Stimulated activated CD8-positive, alpha-beta memory T cell treated with anti-CD3 and anti-CD28 coated beads, Interleukin-4, amount 100 ng/mL, for 4 hours (primary cell): ENCODE data around the gene FAM174C.

Source experiments
- DNase-seq, 2 donors: peaks; one replicate each; pipeline ENCODE4 v3.0.0-alpha.2; 2020; ENCODE audit warnings: low read depth in 2 of 2, low spot score in 1 of 2

Gene FAM174C

GRCh38 chr19:1272423-1273262 is 2.7 kb upstream of the FAM174C start:
- no peak for DNase-seq

GRCh38 chr19:1273263-1274041 is 1.9 kb upstream of the FAM174C start:
- DNase-seq, result no peak

GRCh38 chr19:1274081-1274851 is 1.1 kb upstream of the FAM174C start:
- DNase-seq, result no peak

GRCh38 chr19:1274852-1275259 is 474 bp upstream of the FAM174C start:
- DNase-seq, result no peak

- no peak for DNase-seq
These were observed 772 bp downstream of the FAM174C start for GRCh38 chr19:1275976-1276627.

- no peak for DNase-seq
These were observed 1.3 kb downstream of the FAM174C start for GRCh38 chr19:1276628-1277022.

GRCh38 chr19:1277061-1277460 is 1.7 kb downstream of the FAM174C start:
- DNase-seq, result no peak

- DNase-seq, result no peak
These were observed 2.7 kb downstream of the FAM174C start for GRCh38 chr19:1278074-1278473.

GRCh38 chr19:1278713-1279660 is 3.7 kb downstream of the FAM174C start:
- no peak for DNase-seq

GRCh38 chr19:1279782-1280341 is 4.5 kb downstream of the FAM174C start:
- DNase-seq, result peak in 1 of 2 donors; percentile 54

GRCh38 chr19:1280636-1281568 is 5.6 kb downstream of the FAM174C start:
- no peak for DNase-seq

GRCh38 chr19:1281569-1282287 is 6.4 kb downstream of the FAM174C start:
- DNase-seq, result no peak

GRCh38 chr19:1282588-1283206 is 7.4 kb downstream of the FAM174C start:
- DNase-seq, result no peak

- DNase-seq, result no peak
These were observed 8.0 kb downstream of the FAM174C start for GRCh38 chr19:1283207-1283916.

- no peak for DNase-seq
These were observed 8.6 kb downstream of the FAM174C start for GRCh38 chr19:1283917-1284292.

GRCh38 chr19:1284293-1284978 is 9.1 kb downstream of the FAM174C start:
- no peak for DNase-seq
